HG03175 (cell line): ENCODE data around the gene PANK2.

ENCODE experiments used
- ATAC-seq: cut with Tn5 transposase; IDR thresholded peaks from one replicate; pipeline ENCODE4 v1.9.1; 2021; ENCODE audit warnings: mild to moderate bottlenecking, moderate library complexity; ENCODE audit not compliant: unreplicated experiment

The PANK2 gene

DNA sequence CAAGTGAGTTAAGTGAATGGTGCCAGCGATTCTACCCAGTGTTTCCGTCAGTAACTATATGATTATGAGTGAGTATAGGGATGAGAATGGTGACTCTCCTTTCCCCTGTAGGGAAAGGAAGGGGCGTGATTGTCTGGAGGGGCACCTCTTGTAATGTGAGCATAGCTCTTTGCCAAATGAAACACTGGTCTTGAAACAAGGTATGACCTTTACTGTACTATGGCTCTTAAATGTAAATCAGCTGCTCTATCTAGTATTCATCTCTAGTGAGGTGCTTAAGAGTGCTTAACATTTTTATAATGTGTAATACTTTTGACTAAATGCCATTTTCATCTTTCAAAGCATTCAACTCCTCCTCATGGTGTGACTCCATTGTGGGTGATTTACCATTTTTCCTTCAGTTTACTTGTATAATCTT, 11.0 kb downstream of the PANK2 start:
- ATAC-seq, result no peak

DNA sequence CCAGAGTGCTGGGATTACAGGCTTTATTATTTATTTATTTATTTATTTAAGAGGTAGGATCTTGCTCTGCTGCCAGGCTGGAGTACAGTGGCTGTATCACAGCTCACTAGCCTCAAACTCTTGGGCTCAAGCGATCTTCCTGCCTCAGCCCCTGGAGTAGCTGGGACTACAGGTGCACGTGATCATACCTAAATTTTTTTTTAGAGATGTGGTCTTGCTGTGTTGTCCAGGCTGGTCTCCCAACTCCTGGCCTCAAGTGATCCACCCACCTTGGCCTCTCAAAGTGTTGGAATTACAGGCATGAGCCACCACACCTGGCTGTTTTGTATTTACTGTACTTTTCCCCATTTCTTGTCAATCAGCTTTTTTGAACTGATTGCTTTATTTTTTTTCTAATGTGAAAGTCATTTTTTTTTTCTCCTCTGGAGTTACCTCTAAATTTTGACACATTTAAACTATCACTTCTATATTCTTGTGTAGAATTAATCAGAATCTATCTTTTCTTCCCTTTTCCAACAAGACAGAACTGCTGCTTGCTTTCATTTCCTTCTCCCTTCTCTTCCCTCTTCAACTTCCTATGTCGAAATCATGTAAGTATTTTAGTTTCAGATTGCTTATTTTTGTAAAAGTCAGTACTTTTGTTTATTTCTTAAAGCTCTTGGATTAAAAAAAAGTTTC, 12.0 kb downstream of the PANK2 start:
- no peak for ATAC-seq

GRCh38 chr20:3901706-3902440, 12.7 kb downstream of the PANK2 start:
- no peak for ATAC-seq

- ATAC-seq, result no peak
These were observed 13.3 kb downstream of the PANK2 start for GRCh38 chr20:3902446-3902845.

- no peak for ATAC-seq
These were observed 15.0 kb downstream of the PANK2 start for GRCh38 chr20:3904224-3904623.

DNA sequence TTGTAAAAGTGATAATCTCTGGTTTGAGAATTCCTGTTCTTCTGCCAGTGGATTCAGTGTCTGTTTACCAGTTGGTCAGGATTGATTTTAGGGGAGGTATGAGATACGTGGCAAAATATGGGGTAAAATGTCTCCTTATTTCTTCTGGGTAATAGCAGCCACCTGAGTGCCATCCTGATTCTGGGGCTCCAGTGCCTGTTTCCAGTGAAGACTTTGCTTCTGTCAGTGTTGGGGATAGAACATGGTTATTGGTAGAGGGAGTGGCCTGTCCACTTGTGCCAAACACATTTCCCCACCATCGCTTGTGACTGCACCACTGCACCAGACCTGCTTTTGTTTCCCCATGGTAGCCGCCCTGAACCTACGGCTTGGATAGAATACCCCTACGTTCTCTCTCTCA, 15.7 kb downstream of the PANK2 start:
- ATAC-seq, result no peak

- peak; percentile 92 for ATAC-seq
These were observed 17.8 kb downstream of the PANK2 start for GRCh38 chr20:3906744-3907721.

DNA sequence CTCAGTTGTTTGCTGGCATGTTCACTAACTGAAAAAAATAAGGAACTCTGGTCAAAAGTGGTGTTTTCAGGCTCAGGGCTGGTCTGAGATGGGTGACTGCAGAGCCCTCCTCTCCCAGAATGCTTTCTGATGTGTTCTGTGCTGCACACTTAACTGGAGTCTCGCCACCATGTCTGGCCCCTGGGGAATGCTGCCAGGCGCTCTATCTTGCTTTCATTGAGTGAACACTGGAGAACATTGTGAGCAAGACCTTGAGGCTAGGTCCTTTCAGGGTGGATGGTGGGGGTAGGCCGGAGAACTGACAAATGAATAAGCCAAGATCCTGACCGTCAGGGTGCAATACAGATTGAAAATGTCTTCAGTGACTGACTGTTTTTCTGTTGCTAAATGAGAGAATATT, 19.5 kb downstream of the PANK2 start:
- ATAC-seq, result no peak

DNA sequence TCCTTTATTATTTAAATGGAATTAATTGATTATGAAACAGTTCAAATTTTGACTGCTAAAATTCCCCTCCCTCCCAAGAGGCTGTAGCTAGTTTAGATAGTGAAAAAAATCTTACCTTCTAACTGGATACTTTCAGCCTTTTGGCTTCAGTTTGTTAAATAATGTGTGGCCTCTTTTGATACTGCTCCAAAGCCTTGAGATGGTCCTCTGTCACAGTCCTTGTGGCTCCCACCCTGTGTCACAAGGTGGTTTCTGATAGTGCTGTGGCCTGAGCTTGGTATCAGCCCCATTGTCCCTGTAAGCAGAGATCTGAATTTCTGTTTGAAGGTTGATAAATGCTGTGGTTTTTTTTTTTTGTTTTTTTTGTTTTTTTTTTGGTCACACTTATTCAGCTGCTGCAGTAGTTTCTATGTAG, 20.8 kb downstream of the PANK2 start:
- ATAC-seq, result no peak

DNA sequence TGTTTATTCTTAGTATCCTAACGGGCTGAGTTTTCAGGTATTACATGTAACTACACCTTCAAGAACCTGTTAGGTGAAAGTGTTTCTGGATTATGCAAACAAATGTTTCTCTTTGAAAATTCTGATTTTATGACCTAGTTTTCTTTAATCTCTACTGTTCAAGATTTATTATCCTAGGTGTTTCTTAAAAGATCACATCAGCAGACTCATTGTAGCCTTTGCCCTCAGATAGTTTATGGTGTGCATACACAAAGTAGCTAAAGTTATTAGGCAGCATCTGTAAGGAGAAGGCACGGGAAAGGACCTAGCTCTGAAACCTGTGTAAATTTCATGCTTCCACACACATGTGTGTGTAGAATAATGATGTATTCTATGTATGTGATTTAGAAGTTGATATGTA, 21.7 kb downstream of the PANK2 start:
- no peak for ATAC-seq

GRCh38 chr20:3911956-3912355, 22.8 kb downstream of the PANK2 start:
- no peak for ATAC-seq

GRCh38 chr20:3914446-3914845, 25.3 kb downstream of the PANK2 start:
- ATAC-seq, result no peak

DNA sequence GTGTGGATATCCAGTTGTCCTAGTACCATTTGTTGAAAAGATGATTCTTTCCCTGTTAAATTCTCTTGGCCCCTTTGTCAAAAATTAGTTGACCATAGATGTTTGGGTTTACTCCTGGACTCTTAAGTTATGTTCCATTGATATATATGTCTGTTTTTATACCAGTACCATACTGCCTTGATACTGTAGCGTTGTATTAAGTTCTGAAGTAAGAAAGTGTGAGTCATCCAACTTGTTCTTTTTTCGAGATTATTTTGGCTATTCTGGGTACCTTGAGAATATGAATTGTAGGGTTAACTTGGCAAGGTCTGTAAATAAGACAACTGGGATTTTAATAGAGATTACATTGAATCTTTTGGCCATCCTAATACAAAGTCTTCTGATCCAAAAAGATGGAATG, 26.5 kb downstream of the PANK2 start:
- ATAC-seq, result no peak

DNA sequence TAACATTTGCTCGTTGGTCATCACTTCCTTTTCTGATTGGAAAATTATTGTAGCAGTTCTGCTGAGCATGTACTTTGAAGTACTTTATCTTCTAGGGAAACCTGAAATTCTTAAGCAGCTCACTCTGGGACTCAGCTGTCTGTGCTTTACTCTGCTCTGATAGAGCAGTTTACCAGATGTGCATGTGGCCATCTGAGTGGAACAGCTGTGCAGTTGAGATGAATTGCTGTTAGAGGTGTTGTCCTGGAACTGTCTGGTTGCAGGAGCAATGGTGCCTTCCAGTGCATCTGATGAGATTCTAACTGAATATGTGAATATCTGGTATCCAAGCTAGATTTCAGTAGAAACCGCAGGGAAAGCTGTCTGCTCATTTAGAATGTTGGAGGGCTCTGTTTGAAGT, 27.2 kb downstream of the PANK2 start:
- ATAC-seq, result no peak

GRCh38 chr20:3919352-3919751, 30.2 kb downstream of the PANK2 start:
- no peak for ATAC-seq

DNA sequence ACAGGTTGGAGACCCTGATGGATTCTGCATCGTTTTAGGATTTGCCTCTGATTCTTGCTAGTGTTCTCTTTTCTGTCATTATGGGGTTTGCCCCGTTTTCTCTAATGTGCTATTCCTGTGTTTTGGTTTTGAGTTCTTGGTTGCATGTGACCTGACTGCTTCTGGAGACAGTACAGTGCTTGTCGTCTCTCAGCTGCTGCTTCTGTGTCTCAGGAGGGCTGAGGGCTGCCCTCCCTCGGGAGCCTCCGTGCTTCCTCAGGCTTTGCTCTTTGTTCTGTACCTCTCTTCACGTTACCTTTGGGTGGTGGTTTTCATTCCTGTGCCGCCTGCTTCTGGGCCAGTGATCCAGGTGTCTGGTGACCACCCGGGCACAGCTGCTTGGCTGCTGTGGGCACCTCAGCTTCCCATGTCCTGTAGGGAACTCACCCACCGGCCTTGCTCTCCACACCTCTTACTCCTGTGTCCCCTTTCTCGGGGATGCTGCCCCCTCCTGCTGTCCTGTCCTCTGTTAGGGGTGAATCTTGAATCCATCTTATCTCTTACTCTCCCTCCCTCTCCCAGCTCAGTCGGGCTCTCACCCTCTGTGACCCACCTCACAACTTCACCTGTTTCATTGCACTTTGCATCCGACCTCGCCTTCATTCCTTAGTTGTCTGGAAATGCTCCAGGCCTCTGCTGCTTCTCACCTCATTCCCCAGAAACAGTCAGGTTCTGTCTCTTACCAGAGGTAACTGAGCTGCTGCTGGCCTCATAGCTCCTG, 33.2 kb downstream of the PANK2 start:
- ATAC-seq, result no peak

DNA sequence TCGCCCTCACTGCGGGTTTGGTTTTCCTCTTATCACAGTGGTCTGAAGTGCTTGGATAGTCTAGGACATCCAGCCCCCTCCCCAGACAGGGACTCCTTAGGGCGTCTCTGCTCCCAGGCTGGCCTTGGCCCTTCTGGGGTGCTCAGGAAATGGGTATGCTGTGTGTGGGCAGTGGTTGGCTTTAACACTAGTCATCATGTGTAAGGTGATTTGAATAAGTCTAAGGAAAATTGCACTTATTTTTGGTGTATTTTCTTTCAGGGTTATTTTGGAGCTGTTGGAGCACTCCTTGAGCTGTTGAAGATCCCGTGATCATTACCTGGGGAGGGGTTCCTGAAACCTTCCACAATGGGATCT, 33.8 kb downstream of the PANK2 start:
- ATAC-seq, result no peak

DNA sequence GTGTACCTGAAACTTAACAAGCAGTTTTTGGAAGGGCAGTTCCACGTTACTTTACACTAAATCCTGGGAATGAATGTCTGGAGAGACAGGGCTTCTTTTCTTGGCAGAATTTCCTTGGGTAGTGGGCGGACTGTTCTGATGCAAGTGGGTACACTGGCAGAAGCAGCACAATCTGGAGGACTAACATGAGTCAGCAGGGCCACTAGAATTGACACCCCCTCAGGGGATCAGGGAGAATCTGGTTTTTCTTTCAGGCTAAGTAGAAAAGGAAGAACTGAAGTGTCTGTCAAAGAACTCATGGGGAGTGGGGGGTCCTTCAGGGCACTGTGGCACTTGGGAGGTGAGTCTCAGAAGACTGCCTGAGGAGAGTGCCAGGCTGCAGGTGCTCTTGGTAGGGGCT, 34.6 kb downstream of the PANK2 start:
- ATAC-seq, result no peak

DNA sequence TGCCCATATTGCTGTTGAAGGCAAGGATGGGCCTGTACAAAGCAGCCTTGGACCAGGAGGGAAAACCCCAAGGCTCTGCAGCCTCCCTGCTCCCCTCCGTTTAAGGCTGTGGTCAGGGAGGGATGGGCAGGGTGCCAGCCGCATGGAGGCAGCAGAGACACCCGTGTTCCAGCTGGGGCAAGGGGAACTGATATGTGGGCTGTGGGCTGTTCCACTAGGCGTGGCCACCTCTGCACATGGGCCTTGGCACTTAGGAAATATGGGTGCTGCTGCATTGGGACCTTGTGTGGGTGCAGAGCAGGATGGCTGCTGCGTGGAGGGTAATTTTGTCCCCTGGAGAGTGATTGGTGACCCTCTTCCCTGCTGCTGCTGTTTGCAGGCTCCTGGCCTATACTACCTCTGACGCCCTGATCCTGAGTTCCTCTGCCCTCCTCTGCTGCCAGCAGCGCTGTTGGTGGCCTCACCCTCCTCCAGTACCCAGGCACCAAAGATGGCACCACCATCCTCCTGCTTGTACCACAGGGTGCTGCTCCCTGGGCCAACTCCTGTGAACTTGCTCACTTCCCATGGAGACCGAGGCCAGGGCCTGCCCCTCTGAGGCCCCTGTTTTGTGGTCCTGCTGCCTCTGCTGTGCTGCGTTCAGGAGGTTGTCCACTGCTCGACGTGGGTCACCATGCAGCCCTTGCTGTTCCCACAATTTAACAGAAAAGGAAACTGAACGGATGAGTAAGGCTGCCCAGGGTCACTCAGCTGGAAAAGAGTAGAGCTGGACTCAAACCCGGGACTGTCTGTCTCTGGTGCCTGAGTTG, 35.3 kb downstream of the PANK2 start:
- no peak for ATAC-seq

DNA sequence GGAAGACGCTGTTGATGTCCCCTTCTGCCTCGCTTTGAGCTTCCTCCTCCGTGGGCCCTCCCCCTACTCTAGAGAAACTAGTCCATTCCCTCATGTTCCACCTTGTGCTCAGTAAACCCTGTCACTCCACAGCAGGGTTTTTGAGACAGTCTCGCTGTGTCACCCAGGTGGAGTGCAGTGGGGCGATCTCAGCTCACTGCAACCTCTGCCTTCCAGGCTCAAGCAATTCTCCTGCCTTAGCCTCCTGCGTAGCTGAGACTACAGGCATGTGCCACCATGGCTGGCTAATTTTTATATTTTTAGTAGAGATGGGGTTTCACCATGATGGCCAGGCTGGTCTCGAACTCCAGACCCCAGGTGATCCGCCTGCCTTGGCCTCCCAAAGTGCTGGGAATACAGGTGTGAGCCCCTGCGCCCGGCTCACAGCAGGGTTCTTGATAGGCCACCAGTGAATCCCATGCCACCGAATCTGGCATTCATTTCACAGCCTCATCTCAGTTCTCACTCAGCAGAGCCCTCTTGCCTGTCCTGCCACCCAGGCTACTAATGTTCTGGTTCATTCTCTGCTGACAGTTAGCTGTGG, 36.0 kb downstream of the PANK2 start:
- no peak for ATAC-seq
